ENCODE data around the gene HSPG2. TPM values are rescaled to one million over a fixed set of nuclear protein-coding genes. Genes with fewer than 3 reads are reported as not detected.

The HSPG2 gene
- total RNA-seq, 4 donors from 2014 or later: 75.7 to 239 (median 96.8) TPM

- TF ChIP-seq CTCF (IDR thresholded peaks at IDR 0.05) (no peak), POLR2A (IDR thresholded peaks at IDR 0.05) (no peak)
- Histone ChIP-seq H3K4me3 (replicated peaks in 1 of 3) (no peak overlapping the region), H3K27me3 (no peaks in the 10 kb centered on the region), H3K36me3 (peaks cover 54 to 63% of the 10 kb centered on the region in 2 donors), H3K4me1 (no peaks in the 10 kb centered on the region), H3K9me3 (no peaks in the 10 kb centered on the region), H3K27ac (no peak overlapping the region)
- 96 to 98% methylated on average over 8 to 12 of the region's 19 CpGs for WGBS, 2 donors
- DNase-seq: no peak
- intact Hi-C loops (cut with DNase I): no loop called here
These were observed 57.0 kb downstream of the HSPG2 start for GRCh38 chr1:21879928-21880618.

GRCh38 chr1:21878840-21879478, 58.2 kb downstream of the HSPG2 start:
- intact Hi-C loops (cut with DNase I): no loop called here
- no peaks in the 10 kb centered on the region for H3K9me3 ChIP-seq
- no peak for DNase-seq
- H3K27me3 ChIP-seq: no peaks in the 10 kb centered on the region
- H3K27ac ChIP-seq: no peak overlapping the region
- peaks cover 52 to 64% of the 10 kb centered on the region in 2 donors for H3K36me3 ChIP-seq
- no peaks in the 10 kb centered on the region for H3K4me1 ChIP-seq
- TF ChIP-seq CTCF (IDR thresholded peaks at IDR 0.05) (no peak), POLR2A (IDR thresholded peaks at IDR 0.05) (no peak)
- 81 to 95% methylated on average over 8 of the region's 11 CpGs for WGBS, 2 donors
- H3K4me3 ChIP-seq (replicated peaks in 1 of 3): no peak overlapping the region

GRCh38 chr1:21878009-21878773, 58.9 kb downstream of the HSPG2 start:
- no peak for DNase-seq
- intact Hi-C loops (cut with DNase I): no loop called here
- Histone ChIP-seq H3K27ac (no peak overlapping the region), H3K9me3 (no peaks in the 10 kb centered on the region), H3K36me3 (peaks cover 56 to 66% of the 10 kb centered on the region in 2 donors), H3K27me3 (no peaks in the 10 kb centered on the region), H3K4me1 (no peaks in the 10 kb centered on the region), H3K4me3 (replicated peaks in 1 of 3) (no peak overlapping the region)
- TF ChIP-seq CTCF (IDR thresholded peaks at IDR 0.05) (no peak), POLR2A (IDR thresholded peaks at IDR 0.05) (no peak)
- WGBS, 2 donors: 90 to 93% methylated on average over 16 to 23 of the region's 25 CpGs

- WGBS, 2 donors: 90 to 95% methylated on average over 8 to 14 of the region's 16 CpGs
- H3K36me3 ChIP-seq: peaks cover 74 to 82% of the 10 kb centered on the region in 2 donors
- no peak for DNase-seq
- H3K4me1 ChIP-seq: no peaks in the 10 kb centered on the region
- intact Hi-C loops (cut with DNase I): no loop called here
- TF ChIP-seq CTCF (IDR thresholded peaks at IDR 0.05) (no peak), POLR2A (IDR thresholded peaks at IDR 0.05) (no peak)
- H3K4me3 ChIP-seq (replicated peaks in 1 of 3): no peak overlapping the region
- H3K27ac ChIP-seq: no peak overlapping the region
- no peaks in the 10 kb centered on the region for H3K9me3 ChIP-seq
- no peaks in the 10 kb centered on the region for H3K27me3 ChIP-seq
These were observed 60.8 kb downstream of the HSPG2 start for GRCh38 chr1:21876267-21876666.

Measured in thyroid gland (tissue), 4 donors.